Cardiac muscle cell (in vitro differentiated cells and primary cell): ENCODE measurements around the gene SMOC1. TPM values are rescaled to one million over a fixed set of nuclear protein-coding genes. Genes with fewer than 3 reads are reported as not detected.

ENCODE experiments used
- DNase-seq, 2 donors: peaks; one replicate each; pipeline versions ENCODE4 v3.0.0 to v3.0.0-alpha.2; 2010 to 2017; ENCODE audit warnings: low read depth in 1 of 2, low spot score in 1 of 2
- H3K27ac ChIP-seq: fragments of 200-600 bp; sonication (generic); 2 replicates; pipeline ENCODE4 v1.5.1; 2016
- H3K27me3 ChIP-seq: fragments of 200-600 bp; sonication (generic); 2 replicates; pipeline ENCODE4 v1.6.0; 2016; ENCODE audit warnings: control low read depth
- H3K36me3 ChIP-seq: fragments of 200-600 bp; sonication (generic); 2 replicates; pipeline ENCODE4 v1.5.1; 2016; ENCODE audit warnings: control low read depth
- H3K4me1 ChIP-seq: fragments of 200-600 bp; sonication (generic); 2 replicates; pipeline ENCODE4 v1.8.1; 2017; ENCODE audit warnings: low read depth, mild to moderate bottlenecking, mixed run types
- H3K4me3 ChIP-seq: fragments of 200-600 bp; sonication (generic); 2 replicates; pipeline ENCODE4 v1.5.1; 2016; ENCODE audit warnings: mild to moderate bottlenecking
- H3K9me3 ChIP-seq: fragments of 200-600 bp; sonication (generic); 2 replicates; pipeline ENCODE4 v1.5.1; 2017; ENCODE audit warnings: low read depth, mild to moderate bottlenecking, control low read depth
- CTCF ChIP-seq: IDR thresholded peaks from 2 replicates; pipeline ENCODE4 v1.5.1; 2012; ENCODE audit warnings: low read depth, mild to moderate bottlenecking, low read length
- polyA plus RNA-seq: library from polyadenylated mRNA; unstranded; fragments of >200 nt; fragmentation: Nextera tagmentation; extraction: Ambion mirVana; gene quantifications from 2 replicates; pipeline ENCODE4 v1.2.1, GENCODE V29; 2016
- total RNA-seq: library from RNA; depleted of rRNA; stranded (reverse); fragments of >200 nt; gene quantifications from 2 replicates; pipeline ENCODE4 v1.2.3, GENCODE V29; 2016

SMOC1 gene
- total and polyA plus RNA-seq, 2 experiments from 2014 or later: 1.9 to 24.7 TPM

DNA sequence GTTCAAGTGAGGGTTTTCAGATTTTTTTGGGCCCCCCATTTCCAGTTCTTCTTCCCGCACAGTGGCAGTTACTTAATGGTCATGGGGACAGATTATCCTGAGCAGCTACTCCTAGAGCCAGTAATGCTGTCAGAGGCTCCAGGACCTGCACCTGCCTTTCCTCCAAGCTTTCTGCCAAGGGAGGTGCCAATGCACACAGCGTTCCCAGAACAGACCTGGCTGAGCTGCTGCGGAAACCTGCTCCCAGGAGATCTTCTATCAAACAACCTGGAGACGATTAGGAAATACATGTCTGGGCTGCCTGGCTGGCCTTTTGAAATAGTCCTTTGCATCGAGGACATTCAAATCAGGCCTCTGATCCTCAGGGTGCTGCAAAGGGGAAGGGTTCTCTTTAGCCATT, 188.6 kb downstream of the SMOC1 start:
- H3K27me3 ChIP-seq: peaks cover 44% of the 10 kb centered on the region
- H3K27ac ChIP-seq: no peak overlapping the region
- no peak overlapping the region for H3K4me3 ChIP-seq
- H3K4me1 ChIP-seq: peaks cover 11% of the 10 kb centered on the region
- TF ChIP-seq CTCF: no peak
- DNase-seq: no peak
- no peaks in the 10 kb centered on the region for H3K9me3 ChIP-seq
- no peaks in the 10 kb centered on the region for H3K36me3 ChIP-seq

DNA sequence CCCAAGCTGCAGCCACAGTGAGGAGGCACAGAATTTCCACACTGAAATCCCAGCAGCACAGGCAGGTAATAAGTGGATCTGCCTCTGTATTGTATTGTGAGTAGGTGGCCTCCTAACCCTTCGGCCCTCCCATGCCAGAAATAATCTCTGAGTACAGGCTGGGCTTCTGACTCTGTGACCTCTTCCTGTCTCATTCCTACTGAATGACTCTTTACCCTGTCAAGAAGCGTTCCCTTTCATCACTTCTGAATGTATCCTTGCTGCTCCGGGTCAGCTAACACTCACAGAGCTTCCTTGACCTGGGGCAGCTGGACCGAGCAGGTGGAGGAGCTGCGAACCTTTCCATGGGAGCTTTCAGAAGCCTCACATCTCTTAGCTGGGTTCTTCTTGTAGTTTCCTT, 190.0 kb downstream of the SMOC1 start:
- Histone ChIP-seq H3K4me3 (no peak overlapping the region), H3K27ac (no peak overlapping the region), H3K36me3 (no peaks in the 10 kb centered on the region), H3K4me1 (peaks cover 11% of the 10 kb centered on the region), H3K9me3 (no peaks in the 10 kb centered on the region), H3K27me3 (peaks cover 36% of the 10 kb centered on the region)
- peak in 1 of 2 donors; percentile 54 for DNase-seq
- TF ChIP-seq CTCF: no peak

- no peak overlapping the region for H3K27ac ChIP-seq
- no peaks in the 10 kb centered on the region for H3K9me3 ChIP-seq
- peak; percentile 79 to 82 for DNase-seq
- peaks cover 7% of the 10 kb centered on the region for H3K4me1 ChIP-seq
- no peak overlapping the region for H3K4me3 ChIP-seq
- no peaks in the 10 kb centered on the region for H3K36me3 ChIP-seq
- peaks cover 72% of the 10 kb centered on the region for H3K27me3 ChIP-seq
- peak; percentile 90 for TF ChIP-seq CTCF
Measured at GRCh38 chr14:70073924-70074566, 194.8 kb downstream of the SMOC1 start.

- peaks cover 86% of the 10 kb centered on the region for H3K27me3 ChIP-seq
- no peak overlapping the region for H3K4me3 ChIP-seq
- H3K9me3 ChIP-seq: no peaks in the 10 kb centered on the region
- no peak for TF ChIP-seq CTCF
- no peaks in the 10 kb centered on the region for H3K4me1 ChIP-seq
- DNase-seq: no peak
- no peaks in the 10 kb centered on the region for H3K36me3 ChIP-seq
- H3K27ac ChIP-seq: no peak overlapping the region
Measured at GRCh38 chr14:70077005-70077404, 197.8 kb downstream of the SMOC1 start.

DNA sequence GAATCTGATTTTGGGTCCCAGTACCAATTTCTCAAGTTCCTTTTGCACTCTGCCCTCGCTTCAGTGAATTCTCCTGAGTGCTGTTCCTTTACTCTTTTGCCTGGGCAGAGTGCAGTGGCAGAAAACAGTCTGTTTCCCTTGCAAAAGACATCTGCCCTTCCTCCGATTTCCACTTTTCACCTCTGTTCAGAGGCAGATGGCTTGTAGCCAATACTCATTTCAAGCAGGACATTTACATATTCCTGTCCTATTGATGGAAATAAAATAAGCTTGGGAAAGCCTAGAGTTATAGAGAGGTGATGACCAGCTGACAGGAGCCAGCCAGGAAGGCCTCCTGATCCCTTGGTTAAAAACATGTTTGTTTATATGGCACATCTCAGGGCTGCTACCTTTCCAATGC, 198.5 kb downstream of the SMOC1 start:
- TF ChIP-seq CTCF: no peak
- H3K4me3 ChIP-seq: no peak overlapping the region
- peaks cover 86% of the 10 kb centered on the region for H3K27me3 ChIP-seq
- H3K27ac ChIP-seq: no peak overlapping the region
- no peaks in the 10 kb centered on the region for H3K4me1 ChIP-seq
- H3K36me3 ChIP-seq: no peaks in the 10 kb centered on the region
- DNase-seq: no peak
- no peaks in the 10 kb centered on the region for H3K9me3 ChIP-seq
